HG03108 (cell line): ENCODE measurements around the gene AGRN.
"Not testable (repeated sequence)": the region's sequence is repeated elsewhere in the genome, so short reads cannot be mapped to it uniquely, and the experiment has no call there.

Experiments
- ATAC-seq: cut with Tn5 transposase; IDR thresholded peaks from one replicate; pipeline ENCODE4 v1.9.1; 2021; ENCODE audit warnings: moderate library complexity; ENCODE audit not compliant: unreplicated experiment

AGRN gene

DNA sequence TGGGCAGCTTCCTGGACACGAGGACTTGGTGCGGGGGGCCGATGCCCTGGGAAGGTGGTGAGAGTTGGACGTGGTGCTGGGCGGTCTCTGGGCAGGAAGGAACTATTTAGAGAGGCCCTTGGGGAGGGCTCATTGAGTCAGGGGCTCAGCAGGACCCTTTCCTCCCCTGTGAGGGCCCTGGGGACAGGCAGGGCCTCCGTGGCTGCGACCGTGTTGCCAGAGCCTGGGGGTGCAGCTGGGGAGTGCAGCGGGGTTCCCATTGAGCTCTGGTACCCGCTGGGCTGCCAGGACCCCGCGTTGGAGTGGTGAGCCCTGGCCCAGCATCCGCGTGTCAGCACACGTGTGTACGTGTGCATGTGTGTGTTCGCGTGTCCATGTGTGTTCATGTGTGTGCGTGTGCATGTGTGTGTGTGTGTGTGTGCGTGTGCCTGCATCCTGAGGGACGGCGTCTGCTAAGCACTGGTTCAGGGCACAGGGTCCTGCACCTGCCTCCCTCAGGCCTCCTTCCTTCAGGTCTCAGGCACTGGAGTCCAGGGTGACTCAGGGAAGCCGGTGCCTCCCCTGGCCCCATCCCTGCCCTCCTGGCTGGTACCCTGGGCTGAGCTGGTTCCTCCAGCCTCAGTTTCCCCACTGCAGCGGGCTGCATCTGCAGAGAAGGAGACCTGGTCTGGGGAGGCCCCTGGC is 43.5 kb downstream of the AGRN start:
- no peak for ATAC-seq

DNA sequence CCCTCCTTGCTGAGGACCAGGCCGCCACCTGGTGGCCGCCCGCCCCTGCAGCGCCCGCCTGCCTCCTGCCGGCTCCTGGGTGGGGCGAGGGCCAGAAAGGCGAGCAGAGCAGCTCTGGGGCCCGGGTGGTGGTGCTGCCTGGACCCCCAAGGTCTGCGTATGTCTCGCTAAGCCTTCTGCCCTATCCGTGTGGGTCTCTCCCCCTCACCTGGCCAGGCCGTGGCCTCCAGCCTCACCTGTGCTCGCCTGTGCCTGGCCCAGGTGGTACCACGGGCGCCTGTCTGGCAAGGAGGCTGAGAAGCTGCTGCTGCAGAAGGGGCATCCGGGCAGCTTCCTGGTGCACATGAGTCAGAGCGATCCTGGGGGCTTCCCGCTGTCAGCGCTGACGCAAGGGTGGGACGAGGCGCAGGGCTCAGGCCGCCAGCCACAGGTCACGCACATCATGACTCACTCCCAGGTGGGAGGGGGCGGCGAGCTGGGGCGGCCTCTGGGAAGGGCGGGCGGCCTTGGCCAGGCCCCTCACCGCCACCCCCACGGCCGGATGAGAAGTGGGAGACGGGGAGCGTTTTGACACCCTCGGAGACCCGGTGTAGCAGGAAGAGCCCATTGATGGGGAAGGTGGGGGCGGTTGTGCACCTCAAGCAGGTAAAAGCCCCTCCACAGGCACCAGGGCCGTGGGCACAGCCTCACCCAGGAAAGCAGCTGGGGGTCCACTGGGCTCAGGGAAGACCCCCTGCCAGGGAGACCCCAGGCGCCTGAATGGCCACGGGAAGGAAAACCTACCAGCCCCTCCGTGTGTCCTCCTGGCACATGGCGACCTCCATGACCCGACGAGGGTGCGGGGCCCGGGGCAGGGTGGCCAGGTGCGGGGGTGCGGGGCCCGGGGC is 44.3 kb downstream of the AGRN start:
- peak; percentile 46 for ATAC-seq

DNA sequence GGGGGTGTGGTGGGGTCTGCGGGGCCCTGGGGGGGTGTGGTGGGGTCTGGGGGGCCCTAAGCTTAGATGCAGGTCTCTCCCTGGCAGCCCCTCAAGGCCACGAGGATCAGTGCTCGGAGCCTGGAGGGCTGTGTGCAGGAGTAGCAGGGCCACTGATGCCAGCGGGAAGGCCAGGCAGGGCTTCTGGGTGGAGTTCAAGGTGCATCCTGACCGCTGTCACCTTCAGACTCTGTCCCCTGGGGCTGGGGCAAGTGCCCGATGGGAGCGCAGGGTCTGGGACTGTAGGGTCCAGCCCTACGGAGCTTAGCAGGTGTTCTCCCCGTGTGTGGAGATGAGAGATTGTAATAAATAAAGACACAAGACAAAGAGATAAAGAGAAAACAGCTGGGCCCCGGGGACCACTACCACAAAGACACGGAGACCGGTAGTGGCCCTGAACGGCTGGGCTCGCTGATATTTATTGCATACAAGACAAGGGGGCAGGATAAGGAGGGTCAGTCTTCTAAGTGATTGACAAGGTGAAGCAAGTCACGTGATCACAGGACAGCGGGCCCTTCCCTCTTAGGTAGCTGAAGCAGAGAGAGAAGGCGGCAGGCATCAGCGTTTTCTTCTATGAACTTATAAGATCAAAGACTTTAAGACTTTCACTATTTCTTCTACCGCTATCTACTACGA is 45.5 kb downstream of the AGRN start:
- ATAC-seq: no peak

DNA sequence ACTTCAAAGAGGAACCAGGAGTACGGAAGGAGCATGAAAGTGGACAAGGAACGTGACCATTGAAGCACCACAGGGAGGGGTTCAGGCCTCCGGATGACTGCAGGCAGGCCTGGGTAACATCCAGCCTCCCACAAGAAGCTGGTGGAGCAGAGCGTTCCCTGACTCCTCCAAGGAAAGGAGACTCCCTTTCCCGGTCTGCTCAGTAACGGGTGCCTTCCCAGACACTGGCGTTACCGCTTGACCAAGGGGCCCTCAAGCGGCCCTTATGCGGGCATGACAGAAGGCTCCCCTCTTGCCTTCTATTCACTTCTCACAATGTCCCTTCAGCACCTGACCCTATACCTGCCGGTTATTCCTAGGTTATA is 46.0 kb downstream of the AGRN start:
- ATAC-seq: not testable (repeated sequence)

DNA sequence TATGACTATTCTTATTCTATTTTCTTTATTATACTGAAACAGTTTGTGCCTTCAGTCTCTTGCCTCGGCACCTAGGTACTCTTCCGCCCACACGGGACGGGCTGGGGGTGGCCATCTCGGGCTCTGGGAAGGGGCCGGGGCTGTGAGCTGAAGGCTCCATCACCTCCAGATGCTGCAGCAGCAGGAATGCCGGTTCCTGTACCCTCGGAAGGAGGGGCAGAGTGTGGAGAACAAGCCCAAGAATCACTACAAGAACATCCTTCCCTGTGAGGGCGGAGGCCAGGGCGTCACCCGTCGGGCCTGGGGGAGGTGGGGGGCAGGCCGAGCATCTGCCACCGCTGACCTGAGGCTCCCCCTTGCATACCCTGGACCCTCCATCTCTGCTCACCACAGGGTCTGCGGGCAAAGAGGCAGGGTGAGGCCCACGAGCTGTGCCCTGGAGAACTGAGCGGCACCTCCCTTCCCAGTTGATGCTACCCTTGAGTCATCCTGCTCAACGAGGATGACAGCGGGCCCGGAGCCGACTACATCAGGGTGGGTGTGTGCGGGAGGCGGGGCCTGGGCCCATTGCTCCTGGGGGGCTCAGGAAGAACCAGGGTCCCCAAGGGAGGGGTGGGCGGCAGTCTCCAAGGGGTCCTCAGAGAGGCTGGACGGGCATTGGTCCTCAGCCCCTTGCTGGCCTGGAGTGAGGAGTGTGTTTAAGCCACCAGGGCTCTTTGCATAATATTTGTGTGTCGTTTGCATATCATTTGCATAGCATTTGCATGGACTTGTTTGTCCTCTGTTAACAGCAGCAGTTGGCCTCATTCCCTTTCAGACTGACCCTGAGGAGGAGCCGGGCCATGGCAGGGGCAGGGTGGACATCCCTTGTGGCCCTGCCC is 46.7 kb downstream of the AGRN start:
- no peak for ATAC-seq

DNA sequence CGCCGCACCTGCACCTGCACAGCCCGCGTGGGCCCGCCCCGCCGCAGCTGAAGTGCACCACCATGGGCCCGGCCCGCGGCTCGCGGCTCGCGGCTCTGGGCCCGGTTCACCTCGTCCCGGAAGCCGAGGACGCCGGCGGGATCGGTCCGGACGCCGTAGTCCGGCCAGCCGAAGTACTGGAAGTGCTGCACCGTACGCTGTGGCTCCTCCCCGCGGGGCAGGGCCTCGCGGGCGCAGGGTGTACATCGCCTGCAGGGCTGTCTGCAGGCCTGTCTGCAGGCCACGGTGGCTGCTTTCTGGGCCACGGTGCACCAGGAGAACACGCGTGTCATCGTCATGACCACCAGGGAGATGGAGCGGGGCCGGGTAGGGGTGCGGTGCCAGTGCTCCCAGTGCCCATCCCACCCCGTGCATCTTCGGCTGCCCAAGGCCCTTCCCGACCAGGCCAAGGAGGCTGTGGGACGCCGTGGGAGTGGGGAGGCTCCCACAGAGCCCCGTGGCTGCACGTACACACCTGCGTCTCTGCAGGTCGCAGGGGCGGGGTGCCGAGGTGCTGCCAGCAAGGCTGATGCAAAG is 47.5 kb downstream of the AGRN start:
- ATAC-seq: no peak

DNA sequence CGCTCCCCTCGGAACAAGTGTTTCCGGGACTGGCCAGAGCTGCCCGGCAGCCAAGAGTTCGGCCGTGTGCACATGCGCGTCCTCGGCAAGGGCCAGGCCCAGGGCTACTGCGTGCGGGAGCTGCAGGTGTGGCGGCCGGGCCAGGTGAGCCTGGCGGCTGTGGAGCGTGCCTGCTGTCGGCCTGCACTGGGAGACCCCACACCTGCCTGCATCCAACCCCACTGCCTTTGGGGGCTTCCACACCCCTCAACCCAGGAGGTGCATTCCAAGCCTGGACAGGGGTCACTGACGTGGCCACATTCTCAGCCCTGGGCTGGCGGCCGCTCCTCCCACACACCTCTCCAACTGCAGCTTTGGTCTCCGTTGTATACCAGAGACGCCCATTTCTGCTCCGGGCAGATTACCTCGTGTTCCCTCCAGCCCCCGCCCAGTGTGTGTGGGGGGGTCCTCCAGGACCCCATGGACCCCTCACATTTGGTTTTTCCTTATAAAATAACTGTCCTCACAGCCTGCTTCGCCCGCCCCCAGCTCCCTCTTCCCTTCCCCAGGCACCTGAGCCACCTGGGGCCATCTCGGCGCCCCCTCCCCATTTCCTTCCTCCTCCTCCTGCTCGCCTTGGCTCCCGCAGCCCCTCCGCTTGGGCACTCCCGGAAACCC is 48.1 kb downstream of the AGRN start:
- ATAC-seq: no peak

DNA sequence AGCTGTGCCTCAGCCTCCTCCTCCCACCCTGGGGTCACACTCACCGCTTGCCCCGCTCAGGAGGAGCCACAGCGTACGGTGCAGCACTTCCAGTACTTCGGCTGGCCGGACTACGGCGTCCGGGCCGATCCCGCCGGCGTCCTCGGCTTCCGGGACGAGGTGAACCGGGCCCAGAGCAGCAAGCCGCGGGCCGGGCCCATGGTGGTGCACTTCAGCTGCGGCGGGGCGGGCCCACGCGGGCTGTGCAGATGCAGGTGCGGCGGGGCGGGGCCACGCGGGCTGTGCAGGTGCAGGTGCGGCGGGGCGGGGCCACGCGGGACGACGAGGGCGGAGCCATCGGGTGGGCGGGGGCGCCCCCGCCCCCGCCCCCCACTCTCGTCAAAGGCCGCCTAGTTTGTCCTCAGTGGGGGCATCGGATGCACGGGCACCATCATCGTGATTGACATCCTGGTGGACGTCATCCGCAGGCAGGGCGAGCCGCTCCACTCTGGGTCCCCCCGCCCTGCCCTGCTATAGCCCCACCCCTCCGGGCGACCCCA is 48.7 kb downstream of the AGRN start:
- no peak for ATAC-seq

DNA sequence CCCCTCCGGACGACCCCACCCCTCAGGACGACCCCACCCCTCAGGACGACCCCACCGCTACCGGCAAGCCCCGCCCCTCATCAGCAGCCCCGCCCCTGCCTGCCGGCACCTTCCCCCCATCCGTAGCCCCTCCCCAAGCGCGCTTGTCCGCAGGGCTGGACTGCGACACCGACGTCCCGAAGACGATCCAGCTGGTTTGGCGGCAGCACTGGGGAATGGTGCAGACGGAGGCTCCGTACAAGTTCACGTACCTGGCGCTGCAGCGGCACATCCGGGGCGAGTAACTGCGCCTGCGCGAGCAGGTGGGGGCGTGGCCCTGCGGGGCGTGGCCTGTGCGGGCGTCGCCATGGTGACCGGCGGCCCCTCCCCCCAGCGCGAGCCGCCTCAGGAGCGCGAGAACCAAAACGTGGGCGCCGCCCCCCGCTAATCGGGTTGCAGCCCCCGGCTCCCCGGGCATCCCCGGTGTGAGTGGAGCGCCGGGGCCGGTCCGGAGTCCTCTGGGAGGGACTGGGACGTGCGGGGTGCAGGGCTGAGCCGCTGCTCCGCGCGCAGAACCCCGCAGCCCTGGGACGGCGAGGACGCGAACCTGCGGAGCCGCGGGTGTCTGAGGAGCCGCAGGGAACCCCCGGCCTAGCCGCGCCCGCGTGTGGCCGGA is 49.3 kb downstream of the AGRN start:
- ATAC-seq: peak; percentile 40

DNA sequence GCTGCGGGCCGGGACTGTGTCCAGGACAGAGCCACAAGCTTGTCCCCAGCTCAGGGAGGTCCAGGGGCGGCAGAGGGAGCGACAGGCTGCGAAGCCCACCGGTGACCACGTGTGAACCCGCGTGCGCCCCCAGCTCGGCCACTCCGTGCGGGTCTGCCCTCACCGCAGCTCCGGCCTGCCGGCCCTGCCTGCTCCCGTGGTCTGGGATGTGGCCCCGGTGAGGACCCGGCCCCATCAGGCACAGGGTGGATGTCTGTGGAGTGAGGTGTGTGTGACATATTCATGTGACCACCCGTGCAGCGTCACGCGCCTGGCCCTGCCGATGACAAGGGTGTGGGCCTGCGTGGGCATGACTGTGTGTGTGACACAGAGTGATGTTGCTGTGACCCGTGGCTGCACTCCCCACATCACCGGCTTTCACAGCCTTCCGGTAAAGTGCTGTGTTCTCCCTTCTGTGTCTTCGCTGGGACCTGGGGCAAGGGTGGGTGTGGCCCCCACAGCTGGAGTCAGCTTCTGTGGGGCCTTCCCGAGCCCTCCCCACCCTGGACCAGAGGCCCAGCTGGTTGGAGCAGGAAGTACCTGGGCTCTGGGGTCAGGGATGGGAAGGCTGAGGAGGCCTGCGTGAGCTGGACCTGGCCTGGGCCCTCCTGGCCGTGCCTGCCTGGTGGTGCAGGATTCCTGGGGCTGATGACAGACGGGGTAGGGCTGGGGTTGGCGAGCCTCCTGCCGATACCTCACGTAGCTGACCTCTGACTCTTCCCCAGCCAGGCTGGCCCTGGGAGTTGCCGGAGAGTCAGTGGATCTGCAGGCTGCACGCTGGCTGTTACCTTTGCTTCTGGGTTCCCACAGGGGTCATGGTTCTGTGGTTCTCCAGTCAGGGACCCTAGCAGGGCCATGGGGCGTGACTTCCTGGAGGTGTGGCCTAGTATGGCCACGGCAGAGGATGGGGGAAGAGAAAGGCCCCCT is 50.1 kb downstream of the AGRN start:
- ATAC-seq: no peak

DNA sequence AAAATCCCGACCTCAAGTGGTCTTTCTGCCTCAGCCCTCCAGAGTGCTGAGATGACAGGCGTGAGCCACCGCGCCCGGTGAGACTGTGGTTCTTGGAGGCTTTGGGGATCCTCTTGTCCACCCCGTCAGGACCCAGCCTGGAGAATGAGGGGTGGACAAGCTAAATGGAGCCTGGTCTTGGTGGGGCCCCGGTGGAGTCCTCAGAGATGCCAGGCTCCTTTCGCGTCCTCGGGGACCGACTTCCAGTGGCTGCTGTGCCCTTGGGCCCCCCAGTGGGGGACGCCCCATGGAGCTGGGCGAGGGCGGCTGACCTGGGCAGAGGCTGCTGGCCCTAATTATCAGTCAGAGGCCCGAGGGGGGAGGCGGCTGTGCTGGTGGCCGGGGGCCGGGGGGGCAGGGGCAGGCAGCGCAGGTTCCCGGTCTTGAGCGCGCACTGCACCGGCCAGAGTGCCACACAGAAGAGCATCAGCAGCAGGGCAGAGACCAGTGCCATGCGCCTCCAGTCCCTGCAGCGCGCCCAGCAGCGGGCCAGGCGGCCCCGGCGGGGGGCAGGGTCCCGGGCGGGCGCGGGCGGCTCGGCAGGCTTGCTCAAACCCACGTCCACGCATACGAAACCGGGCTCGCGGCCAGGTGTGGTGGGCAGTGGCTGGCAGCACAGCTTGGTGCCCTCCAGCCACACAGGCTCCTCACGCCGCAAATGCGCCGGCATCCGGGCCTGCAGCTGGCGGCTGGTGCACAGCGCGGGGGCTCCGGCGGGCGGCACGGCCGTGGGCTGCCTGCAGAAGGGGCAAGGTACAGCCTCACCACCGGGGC is 51.8 kb downstream of the AGRN start:
- ATAC-seq: no peak

DNA sequence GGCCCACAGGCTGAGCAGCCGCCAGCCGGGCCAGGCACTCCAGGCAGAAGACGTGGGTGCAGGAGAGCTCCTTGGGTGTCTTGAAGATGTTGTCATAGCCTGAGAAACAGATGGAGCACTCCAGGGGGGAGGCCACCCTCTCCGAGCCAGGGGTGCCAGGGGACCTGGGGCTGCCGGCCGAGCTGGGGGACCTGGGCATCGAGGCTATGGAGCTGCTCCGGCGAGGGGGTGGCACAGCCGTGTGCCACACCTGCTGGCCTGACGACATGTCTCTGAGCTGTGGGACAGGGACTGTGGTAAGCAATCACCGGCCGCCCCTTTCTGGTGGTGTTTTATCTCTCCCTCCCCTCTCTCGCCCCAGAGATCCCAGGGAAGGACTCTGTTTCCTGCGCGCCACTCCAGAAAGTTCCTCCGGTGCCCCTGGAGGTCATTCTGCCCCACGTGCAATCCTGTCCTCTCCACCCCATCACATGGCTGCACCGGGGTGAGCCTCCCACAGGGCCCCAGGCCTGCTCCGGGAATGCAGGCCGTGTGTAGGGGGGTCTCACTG is 52.5 kb downstream of the AGRN start:
- no peak for ATAC-seq

DNA sequence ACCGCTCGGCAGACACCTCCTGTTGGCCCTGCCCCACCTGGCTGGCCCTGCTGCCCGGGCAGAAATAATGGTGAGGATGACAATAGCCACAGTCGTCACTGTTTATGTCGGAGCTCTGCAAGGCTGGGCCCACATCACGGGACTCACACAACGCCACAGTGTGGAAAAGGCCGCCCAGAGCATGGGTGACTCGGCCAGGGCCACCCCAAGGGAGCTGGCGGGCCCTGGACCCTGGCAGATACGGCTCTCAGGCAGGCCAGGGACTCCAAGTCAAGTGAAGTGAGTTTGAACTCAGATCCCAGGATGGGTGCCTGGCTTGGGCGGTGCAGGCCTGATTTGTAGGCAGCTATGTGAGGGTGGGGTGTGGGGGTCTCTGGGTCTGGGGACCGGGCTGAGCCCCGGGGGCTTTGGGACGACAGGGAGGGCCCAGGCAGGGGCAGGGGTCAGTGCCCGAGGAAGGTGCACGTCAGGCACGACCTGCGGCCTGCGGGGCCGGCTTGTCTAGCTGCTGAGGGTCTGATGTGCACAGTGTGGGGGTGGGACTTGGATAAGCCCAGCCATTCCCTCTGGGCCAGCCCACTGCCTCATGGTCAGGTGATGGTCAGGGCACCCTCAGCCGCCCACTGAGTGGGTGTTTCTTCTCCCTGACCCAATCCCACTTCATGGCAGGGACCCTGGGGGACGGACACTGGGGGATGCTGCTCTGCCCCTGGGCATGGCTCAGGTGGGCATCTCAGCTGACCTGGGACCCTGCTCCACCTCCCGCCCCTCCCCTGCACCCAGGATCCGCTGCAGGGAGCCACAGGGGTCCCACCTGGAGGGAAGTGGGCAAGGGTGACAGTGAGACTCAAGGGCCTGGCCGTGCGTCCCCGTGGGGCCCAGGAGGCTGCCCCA is 53.2 kb downstream of the AGRN start:
- ATAC-seq: no peak

DNA sequence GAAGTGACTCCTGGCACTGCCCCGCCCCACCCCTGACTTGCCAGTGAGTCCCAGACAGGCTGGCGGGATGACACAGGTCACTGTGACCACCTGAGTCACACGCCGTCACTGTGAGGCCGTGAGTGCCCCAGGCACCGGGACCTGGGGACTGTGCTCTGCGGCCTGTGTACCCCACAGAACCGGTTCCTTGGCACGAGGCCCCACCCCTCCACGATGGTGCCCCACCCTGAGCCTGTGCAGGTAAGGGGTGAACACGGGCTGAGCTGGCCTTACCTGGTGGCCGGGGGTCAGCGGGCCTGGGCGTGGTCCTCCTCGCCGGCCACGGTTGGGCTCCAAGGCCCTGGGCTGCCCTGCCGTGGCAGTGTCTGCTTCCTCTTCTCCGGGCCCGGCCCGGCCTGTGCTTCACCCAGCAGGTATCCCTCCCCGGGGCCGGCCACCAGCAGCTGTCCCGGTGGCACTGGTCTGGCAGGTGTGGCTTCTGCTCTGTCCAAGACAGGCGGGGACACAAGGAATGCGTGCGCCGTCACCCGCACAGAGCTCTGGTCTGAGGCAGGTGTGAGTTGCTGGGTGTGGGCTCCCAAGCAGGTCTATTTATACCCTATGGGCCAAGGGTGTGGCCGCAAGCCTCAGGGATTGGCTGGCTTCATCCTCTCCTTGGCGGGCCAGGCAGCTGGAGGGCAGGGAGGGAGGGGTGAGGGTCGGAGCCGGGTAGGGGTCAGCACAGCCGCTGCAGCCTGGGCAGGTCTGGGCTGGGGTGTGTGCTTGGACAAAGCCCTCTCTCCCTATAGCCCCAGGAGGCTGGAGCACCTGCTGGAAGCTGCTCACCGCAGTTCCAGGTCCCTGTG is 54.0 kb downstream of the AGRN start, which contains the start of gene RNF223:
TSS of gene RNF223 (minus strand) at position 564 of the 845 bp plus-strand sequence. CDS start 1,740 bp downstream, outside the sequence.
- ATAC-seq: no peak

DNA sequence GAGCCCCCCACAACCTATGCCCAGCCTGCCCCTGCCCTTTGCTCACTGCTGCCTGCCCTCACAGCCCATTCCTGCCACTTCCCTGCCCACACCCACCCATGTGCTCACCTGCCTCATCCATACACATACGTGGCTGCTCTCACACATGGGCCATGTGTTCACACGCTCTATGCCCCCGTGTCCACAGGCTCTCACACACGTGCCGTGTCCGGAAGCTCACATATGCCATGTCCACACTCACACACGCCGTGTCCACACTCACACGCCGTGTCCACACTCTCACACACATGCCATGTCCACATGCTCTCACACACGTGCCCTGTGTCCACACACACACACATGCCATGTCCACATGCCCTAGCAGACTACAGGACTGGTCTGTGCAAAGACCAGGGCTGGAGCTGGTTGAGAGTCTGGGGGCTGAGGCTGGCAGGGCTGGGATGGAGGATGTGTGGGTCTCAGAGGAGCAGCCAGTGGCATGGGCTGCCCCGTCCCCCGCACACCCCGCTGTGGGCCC is 54.8 kb downstream of the AGRN start:
- ATAC-seq: no peak
